Activated B cell treated with CpG ODN at 0.5 μM for 24 hours (primary cell): Measurements from ENCODE around the gene CACHD1. TPM values are rescaled to one million over a fixed set of nuclear protein-coding genes. Genes with fewer than 3 reads are reported as not detected.

Experiments used
- ATAC-seq: fragments of 200-7000 bp; cut with Tn5 transposase; one replicate; pipeline ENCODE4 v1.10.0; 2021; ENCODE audit warnings: low read depth, mild to moderate bottlenecking, moderate library complexity
- CTCF ChIA-PET: fragments of 350-600 bp; sonication (Branson Sonifier 250); formaldehyde crosslinking; loops from one replicate; lab custom pipeline; 2021; ENCODE audit warnings: antibody characterized with exemption; lab: Charles Lee
- POLR2A ChIA-PET: fragments of 350-600 bp; sonication (Branson Sonifier 250); formaldehyde crosslinking; loops from one replicate; lab custom pipeline; 2021; ENCODE audit warnings: antibody characterized with exemption; lab: Charles Lee
- DNase-seq: peaks from one replicate; pipeline ENCODE4 v3.0.0; 2022
- H3K27ac Mint-ChIP-seq: one replicate; pipeline ENCODE4 v1.8.0; 2020; ENCODE audit warnings: mixed read lengths
- H3K27me3 Mint-ChIP-seq: one replicate; pipeline ENCODE4 v1.8.0; 2021; ENCODE audit warnings: mixed read lengths
- H3K36me3 Mint-ChIP-seq: one replicate; pipeline ENCODE4 v1.8.0; 2021; ENCODE audit warnings: low read depth, mixed read lengths
- H3K4me1 Mint-ChIP-seq: one replicate; pipeline ENCODE4 v1.8.0; 2021; ENCODE audit warnings: mixed read lengths
- H3K4me3 Mint-ChIP-seq: one replicate; pipeline ENCODE4 v1.8.0; 2020; ENCODE audit warnings: mild to moderate bottlenecking, mixed read lengths
- H3K9me3 Mint-ChIP-seq: one replicate; pipeline ENCODE4 v1.8.0; 2020; ENCODE audit warnings: mixed read lengths
- intact Hi-C: fragments of 100-400 bp; cut with micrococcal nuclease; formaldehyde crosslinking; loops from one replicate; pipeline ENCODE4 v1.15.1; 2024
- total RNA-seq: library from RNA; stranded (reverse); gene quantifications from 2 replicates; pipeline ENCODE4 v1.2.3, GENCODE V29; 2022
- TF ChIP-seq, protein P1 (sequence below): fragments of 200-600 bp; IDR thresholded peaks from one replicate; pipeline ENCODE4 v1.8.0; 2022; ENCODE audit warnings: antibody characterized with exemption, mild to moderate bottlenecking

Gene CACHD1
- total RNA-seq, 1 donor from 2014 or later = 0.22 TPM

- intact Hi-C loops = no loop called here
- POLR2A ChIA-PET = no interaction called here
These were observed 47.7 kb downstream of the CACHD1 start for GRCh38 chr1:64517640-64518039.

GRCh38 chr1:64518692-64519481 lies 49.0 kb downstream of the CACHD1 start:
- ATAC-seq (no peak), DNase-seq (no peak)
- Mint-ChIP-seq H3K27ac (no peak overlapping the region), H3K4me3 (no peak overlapping the region), H3K36me3 (no peaks in the 10 kb centered on the region), H3K27me3 (no peaks in the 10 kb centered on the region), H3K9me3 (no peaks in the 10 kb centered on the region), H3K4me1 (no peaks in the 10 kb centered on the region)
- POLR2A ChIA-PET = no interaction called here
- TF ChIP-seq, protein P1, sequence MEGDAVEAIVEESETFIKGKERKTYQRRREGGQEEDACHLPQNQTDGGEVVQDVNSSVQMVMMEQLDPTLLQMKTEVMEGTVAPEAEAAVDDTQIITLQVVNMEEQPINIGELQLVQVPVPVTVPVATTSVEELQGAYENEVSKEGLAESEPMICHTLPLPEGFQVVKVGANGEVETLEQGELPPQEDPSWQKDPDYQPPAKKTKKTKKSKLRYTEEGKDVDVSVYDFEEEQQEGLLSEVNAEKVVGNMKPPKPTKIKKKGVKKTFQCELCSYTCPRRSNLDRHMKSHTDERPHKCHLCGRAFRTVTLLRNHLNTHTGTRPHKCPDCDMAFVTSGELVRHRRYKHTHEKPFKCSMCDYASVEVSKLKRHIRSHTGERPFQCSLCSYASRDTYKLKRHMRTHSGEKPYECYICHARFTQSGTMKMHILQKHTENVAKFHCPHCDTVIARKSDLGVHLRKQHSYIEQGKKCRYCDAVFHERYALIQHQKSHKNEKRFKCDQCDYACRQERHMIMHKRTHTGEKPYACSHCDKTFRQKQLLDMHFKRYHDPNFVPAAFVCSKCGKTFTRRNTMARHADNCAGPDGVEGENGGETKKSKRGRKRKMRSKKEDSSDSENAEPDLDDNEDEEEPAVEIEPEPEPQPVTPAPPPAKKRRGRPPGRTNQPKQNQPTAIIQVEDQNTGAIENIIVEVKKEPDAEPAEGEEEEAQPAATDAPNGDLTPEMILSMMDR = no peak
- CTCF ChIA-PET = no interaction called here
- intact Hi-C loops = no loop called here

More at GRCh38 chr1:64517640-64518039, 47.7 kb downstream of the CACHD1 start:
- Mint-ChIP-seq H3K4me3 (no peak overlapping the region), H3K9me3 (no peaks in the 10 kb centered on the region), H3K27me3 (no peaks in the 10 kb centered on the region), H3K36me3 (no peaks in the 10 kb centered on the region), H3K27ac (no peak overlapping the region), H3K4me1 (peaks cover under 1% of the 10 kb centered on the region)
- DNase-seq (no peak), ATAC-seq (no peak)
- CTCF ChIA-PET = no interaction called here
- TF ChIP-seq, protein P1 = no peak

DNA sequence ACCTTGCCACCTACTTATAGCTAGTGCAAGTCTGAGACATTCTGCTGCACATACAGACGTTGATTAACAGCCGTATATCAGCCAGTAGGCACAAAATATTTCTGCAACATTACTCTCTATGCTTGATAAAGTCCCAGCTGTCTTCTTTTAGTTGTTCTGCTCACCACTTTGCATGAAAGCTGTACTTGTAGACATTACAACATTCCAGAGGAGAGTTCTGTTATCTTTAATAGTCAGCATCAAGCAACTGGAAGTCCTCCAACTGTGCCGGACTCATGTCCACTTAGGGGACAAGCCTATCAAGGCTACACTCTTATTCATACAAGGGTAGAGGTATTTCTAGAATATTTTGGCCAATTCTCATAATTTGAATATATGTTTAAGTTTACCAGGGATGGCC lies 50.0 kb downstream of the CACHD1 start:
- H3K27me3 Mint-ChIP-seq = no peaks in the 10 kb centered on the region
- ChIA-PET CTCF (no interaction called here), POLR2A (no interaction called here)
- H3K9me3 Mint-ChIP-seq = no peaks in the 10 kb centered on the region
- no peak overlapping the region for H3K27ac Mint-ChIP-seq
- no peaks in the 10 kb centered on the region for H3K36me3 Mint-ChIP-seq
- TF ChIP-seq, protein P1 = no peak
- no peaks in the 10 kb centered on the region for H3K4me1 Mint-ChIP-seq
- DNase-seq = no peak
- no peak overlapping the region for H3K4me3 Mint-ChIP-seq
- no peak for ATAC-seq
- intact Hi-C loops = no loop called here

DNA sequence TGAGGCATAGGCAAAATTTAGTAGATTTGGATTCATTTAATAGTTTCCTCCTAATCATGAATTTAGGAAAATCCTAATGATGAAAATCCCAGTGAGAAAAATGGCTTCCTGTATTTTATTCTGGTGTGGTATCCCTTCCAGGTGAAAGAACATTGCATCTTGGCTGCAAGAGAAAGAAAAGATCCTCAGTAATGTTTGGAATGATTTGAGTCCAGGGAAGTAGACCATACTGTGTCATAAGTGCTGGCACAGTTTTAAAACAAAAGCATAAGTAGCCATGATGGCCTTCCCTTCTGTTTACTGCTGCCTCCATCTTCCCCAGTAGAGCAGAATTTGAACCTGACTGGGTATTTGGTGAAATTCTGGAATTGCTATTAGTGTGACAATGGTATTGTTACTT lies 52.8 kb downstream of the CACHD1 start:
- ChIA-PET CTCF (no interaction called here), POLR2A (no interaction called here)
- Mint-ChIP-seq H3K9me3 (no peaks in the 10 kb centered on the region), H3K4me1 (no peaks in the 10 kb centered on the region), H3K36me3 (no peaks in the 10 kb centered on the region), H3K4me3 (no peak overlapping the region), H3K27me3 (peaks cover 9% of the 10 kb centered on the region), H3K27ac (no peak overlapping the region)
- intact Hi-C loops = no loop called here
- ATAC-seq = no peak
- TF ChIP-seq, protein P1 = no peak
- no peak for DNase-seq

GRCh38 chr1:64523413-64524337 lies 53.7 kb downstream of the CACHD1 start:
- H3K4me3 Mint-ChIP-seq = no peak overlapping the region
- intact Hi-C loops = no loop called here
- no peaks in the 10 kb centered on the region for H3K36me3 Mint-ChIP-seq
- peaks cover 9% of the 10 kb centered on the region for H3K27me3 Mint-ChIP-seq
- no peak for ATAC-seq
- TF ChIP-seq, protein P1 = no peak
- no peak overlapping the region for H3K27ac Mint-ChIP-seq
- ChIA-PET CTCF (no interaction called here), POLR2A (no interaction called here)
- H3K4me1 Mint-ChIP-seq = no peaks in the 10 kb centered on the region
- no peak for DNase-seq
- H3K9me3 Mint-ChIP-seq = no peaks in the 10 kb centered on the region
